GM10266 (cell line): ENCODE measurements around the gene PRPF40A.

Source experiments
- DNase-seq: peaks from one replicate; pipeline ENCODE4 v3.0.0; 2012; ENCODE audit errors: extremely low spot score
- TF ChIP-seq, protein P1 (sequence below): IDR thresholded peaks from 2 replicates; pipeline ENCODE4 v1.5.1; 2012; ENCODE audit warnings: mild to moderate bottlenecking, low read depth; ENCODE audit not compliant: control insufficient read depth, insufficient read depth; ENCODE audit errors: missing control alignments

Gene PRPF40A

GRCh38 chr2:152694161-152694661 is 23.1 kb downstream of the PRPF40A start:
- no peak for DNase-seq
- TF ChIP-seq, protein P1, sequence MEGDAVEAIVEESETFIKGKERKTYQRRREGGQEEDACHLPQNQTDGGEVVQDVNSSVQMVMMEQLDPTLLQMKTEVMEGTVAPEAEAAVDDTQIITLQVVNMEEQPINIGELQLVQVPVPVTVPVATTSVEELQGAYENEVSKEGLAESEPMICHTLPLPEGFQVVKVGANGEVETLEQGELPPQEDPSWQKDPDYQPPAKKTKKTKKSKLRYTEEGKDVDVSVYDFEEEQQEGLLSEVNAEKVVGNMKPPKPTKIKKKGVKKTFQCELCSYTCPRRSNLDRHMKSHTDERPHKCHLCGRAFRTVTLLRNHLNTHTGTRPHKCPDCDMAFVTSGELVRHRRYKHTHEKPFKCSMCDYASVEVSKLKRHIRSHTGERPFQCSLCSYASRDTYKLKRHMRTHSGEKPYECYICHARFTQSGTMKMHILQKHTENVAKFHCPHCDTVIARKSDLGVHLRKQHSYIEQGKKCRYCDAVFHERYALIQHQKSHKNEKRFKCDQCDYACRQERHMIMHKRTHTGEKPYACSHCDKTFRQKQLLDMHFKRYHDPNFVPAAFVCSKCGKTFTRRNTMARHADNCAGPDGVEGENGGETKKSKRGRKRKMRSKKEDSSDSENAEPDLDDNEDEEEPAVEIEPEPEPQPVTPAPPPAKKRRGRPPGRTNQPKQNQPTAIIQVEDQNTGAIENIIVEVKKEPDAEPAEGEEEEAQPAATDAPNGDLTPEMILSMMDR: no peak

DNA sequence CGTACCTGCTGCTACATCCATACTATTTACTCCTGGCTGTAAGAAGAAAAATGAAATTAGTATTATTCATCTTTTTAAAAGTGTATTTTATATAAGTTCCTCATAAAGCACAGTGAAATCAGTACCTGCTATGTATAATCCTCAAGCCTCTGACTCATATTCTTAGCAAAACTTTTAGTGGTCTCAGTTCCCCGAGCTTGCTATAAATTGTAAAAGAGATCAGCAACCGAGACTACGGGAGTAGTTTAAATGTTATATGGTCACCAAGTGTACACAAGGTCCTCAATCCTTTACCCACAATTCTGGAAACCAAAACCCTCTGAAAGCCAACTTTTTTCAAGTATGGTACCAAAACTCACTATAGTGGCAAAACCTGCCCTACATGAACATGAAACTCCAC is 24.2 kb downstream of the PRPF40A start:
- DNase-seq: peak; percentile 32
- TF ChIP-seq, protein P1: no peak

- TF ChIP-seq, protein P1: no peak
- no peak for DNase-seq
These were observed 30.9 kb downstream of the PRPF40A start for GRCh38 chr2:152686321-152686720.

GRCh38 chr2:152683400-152683799 is 33.9 kb downstream of the PRPF40A start:
- TF ChIP-seq, protein P1: no peak
- no peak for DNase-seq

- DNase-seq: no peak
- TF ChIP-seq, protein P1: no peak
These were observed 34.6 kb downstream of the PRPF40A start for GRCh38 chr2:152682663-152683062.

- TF ChIP-seq, protein P1: no peak
- no peak for DNase-seq
These were observed 38.5 kb downstream of the PRPF40A start for GRCh38 chr2:152678808-152679207.

DNA sequence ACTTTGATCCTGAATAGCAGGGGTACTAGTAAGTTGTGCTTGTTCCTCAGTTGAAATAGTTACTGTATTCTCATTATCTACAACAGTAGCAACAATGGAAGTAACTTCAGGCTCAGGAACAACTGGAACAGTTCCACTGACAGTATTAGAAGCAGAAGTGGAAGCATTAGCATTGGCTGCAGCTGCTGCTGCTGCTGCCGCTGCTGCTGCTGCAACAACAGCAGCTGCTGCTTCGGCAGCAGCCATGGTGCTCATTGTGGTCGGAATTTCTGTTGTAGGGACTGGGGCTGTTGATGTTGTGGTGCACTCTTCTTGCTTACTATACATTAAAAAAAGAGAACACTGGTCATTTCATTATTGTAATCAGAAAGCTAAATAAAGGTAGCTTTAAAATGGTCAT is 40.8 kb downstream of the PRPF40A start:
- no peak for DNase-seq
- TF ChIP-seq, protein P1: no peak
